Measurements from ENCODE around the gene FBP2.
A peak's percentile ranks its signal among the peaks of the same experiment; 100 is the strongest.

FBP2 gene

DNA sequence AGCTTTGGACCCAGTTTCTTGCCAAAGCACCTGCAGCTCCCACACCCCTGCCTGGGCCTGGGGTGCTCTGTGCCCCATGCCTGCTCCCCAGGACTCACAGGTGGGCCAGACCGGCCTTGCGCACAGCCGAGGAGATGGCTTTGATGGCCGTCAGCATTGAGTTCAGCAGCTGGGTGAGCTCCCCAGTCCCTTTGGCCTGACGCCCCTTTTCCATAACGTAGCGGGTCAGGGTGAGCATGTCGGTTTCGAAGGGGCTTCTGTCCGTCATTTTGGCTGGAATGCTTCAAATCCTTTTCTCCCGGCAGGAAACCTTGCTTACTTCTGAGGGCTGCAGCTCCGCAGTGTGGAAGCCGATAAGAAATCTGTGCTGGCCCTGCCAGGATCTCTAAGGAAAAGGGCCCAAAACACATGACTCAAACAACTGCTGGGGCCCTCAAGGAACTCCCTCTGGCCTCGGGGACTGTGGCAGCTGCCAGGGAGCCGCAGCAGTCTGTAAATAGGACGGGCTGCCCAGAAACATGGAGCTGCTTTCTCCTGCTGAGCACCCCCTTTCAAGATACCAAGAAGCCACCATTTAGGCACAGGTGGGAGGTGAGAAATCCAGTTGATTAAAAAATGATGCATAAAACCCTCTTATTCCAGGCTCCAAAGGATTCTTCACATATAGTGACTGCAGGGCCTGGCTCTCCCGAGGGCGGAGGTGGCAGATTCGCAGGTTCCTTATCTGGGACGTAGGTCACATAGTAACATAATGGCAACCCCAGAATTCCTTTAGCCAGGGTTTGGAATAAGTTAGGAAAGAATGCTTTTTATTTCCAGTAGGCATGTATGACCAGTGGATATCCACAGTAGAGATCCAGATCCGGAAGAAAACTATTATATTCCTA lies at the start of gene FBP2:
TSS of gene FBP2 (minus strand) at position 366 of the 887 bp plus-strand sequence. CDS start at position 268, 98 bp downstream.
- no peak for DNase-seq

DNA sequence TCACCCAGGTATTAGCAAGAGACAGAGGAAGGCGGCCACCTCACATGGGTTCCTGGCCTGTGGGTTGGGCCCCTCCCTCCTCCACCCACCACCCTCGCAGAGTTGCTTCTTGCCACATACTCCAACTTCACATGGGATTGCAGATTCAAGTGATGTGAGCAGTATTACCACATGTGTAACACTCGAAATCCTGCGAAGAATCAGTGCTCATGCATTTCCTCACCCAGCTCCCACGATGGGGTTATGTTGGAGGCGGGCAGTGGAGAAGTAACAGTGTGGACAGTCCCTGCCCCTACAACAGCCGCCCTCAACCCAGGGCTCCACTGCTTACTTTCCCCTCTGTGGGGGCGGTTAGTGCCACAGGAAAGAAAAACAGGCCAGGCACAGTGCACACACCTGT lies 49.6 kb upstream of the FBP2 start:
- no peak for DNase-seq

GRCh38 chr9:94642501-94642900 lies 48.9 kb upstream of the FBP2 start:
- no peak for DNase-seq

DNA sequence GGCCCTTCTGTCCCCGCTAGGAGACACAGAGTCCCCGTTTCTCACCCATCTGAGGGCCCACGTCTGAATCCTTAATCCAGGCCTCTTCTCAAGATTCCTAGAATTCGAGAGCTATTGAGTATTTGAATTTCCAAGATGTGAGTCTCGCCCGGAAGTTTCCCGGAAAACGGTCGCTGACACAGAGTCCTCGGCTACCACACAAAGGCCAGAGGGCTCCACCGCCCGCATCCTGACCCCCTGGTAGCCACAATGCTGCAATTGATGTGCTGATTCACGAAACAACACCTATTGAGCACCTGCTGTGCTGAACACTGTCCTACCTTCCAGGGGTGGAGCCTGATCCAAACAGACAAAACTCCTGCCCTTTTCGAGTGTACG lies 46.4 kb upstream of the FBP2 start:
- no peak for DNase-seq

GRCh38 chr9:94639061-94639998 lies 45.7 kb upstream of the FBP2 start, which contains the start of gene FBP1:
TSS of gene FBP1 (minus strand) at chr9:94639518. CDS start at chr9:94639310, 208 bp downstream.
- peak; percentile 42 for DNase-seq

GRCh38 chr9:94638335-94639060 lies 44.9 kb upstream of the FBP2 start:
- DNase-seq: no peak

DNA sequence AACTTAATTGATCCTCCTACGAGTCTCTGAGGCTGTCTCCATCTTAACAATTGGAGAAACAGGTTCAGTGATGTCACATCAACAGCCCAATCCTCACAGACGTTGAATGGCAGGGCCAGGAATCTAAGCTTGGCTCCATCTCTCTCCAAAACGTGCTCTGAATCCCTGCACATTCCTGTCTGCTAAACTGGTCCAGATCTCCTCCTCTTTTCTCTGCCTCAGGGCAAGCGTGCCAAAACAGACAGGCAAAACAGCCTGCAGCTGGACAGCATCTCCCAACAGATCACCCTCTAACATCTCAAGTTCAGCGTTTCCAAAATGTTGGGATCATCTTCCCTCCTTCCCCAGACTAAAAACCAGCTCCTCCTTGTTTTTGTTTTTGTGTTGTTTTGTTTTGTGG lies 39.1 kb upstream of the FBP2 start:
- no peak for DNase-seq

DNA sequence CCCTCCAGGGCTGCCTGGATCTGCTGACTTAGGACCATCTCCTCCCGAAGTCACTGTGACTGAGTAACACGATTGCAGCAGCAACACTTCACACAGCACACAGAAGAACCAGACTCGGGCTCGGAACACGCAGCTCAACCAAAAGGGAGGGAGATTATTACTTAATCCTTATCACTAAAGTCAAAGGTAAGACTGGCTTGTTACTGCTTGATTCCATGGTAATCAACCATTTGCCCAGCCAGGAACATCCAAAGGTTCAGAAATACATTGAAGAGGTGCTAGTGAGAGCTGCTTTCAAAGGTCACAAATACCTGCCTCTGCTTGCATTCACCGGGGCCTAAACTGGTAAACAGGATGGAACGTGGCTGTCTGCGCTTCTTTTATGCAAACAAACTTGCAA lies 38.0 kb upstream of the FBP2 start:
- no peak for DNase-seq

DNA sequence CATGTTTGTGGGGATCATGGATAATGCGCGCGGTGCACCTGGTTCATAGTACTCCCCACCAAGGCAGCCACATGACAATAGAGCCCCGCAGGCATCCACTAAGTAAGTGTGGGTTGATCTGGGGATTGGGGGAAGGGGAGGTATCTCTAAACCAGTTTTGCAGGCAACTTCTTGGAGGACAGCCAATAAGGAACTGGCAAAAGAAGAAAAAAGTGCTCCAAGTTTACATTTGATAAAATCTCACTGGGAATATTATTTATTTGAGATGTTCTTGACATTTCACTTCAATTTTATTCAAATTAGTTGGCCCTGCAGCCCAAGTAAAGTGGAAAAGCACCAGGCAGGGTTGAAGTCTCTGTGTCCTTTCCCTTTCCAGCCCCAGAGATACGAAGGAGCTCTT lies 37.2 kb upstream of the FBP2 start:
- no peak for DNase-seq

- no peak for DNase-seq
Measured at GRCh38 chr9:94630281-94630680, 36.7 kb upstream of the FBP2 start.

GRCh38 chr9:94627287-94627686 lies 33.7 kb upstream of the FBP2 start:
- no peak for DNase-seq

DNA sequence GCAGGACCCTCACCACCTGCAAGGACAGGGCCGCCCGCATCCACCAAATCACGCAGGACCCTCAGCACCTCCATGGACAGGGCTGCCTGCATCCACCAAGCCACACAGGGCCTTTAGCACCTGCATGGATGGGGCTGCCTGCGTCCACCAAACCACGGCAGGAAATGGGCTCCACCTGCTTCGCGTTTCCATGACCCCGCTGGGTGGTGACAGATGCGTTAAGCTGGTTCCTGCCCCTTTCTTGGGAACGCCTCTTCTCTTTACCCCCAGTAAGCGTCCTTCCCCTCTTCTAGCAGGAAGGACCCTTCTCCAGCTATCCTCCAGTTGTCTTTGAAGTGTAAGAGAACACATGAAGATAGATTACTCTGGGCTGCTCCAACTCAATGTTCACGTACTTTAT lies 32.2 kb upstream of the FBP2 start:
- DNase-seq: no peak

- DNase-seq: no peak
Measured at GRCh38 chr9:94624629-94625028, 31.0 kb upstream of the FBP2 start.

GRCh38 chr9:94623253-94623652 lies 29.6 kb upstream of the FBP2 start:
- DNase-seq: peak; percentile 35

DNA sequence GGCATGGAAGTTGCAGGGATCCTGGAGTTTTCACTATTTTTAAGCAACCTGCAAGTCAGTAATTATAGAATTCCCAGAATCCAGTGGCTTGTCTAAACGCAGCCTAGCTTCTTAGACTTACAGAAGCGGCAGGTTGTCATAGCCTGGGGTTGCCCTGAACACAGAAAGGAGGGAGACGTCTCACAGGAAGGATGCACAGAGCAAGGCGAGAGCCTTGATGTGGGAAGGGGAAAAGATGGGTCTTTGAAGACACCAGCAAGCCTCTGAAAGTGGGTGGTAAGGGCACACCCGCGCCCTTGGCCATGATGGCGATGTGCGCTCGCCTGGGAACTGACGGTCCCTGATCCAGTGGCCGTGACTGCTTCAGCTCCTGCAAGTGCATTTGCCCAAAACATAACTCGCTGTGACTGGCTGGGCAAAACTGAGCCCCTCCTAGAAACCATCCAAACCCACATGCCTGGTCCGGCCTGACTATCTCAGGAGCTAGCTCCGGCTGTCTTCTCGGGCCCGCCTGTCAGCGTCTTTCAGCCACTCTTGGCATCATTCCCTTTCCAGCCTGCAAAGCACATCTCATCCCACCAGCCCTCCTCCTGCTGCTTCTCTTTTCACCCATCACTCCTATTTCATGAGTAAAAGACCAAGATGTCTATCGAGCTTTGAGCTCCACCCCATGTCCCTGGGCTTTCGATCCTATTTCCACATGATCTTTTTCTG lies 28.6 kb upstream of the FBP2 start:
- no peak for DNase-seq

DNA sequence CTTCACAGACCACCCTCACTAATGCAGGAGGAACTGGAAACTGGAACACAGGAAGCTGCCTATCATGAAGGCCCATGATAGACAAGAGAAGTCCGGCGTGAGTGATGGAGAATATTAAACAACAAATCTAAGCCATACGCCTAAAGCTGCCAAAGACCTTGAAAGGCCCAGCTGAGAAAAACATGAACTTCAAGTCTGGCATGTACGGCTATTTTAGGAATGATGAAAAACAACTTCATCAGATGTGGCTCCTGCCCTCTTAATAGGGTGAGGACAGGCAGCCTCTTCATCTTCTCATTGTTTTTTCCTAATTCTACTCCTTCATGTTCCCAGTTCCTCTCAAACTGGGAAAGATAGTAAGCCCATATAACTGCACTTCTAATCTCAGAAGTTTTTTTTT lies 25.4 kb upstream of the FBP2 start:
- DNase-seq: no peak

- no peak for DNase-seq
Measured at GRCh38 chr9:94613003-94613402, 19.4 kb upstream of the FBP2 start.

- no peak for DNase-seq
Measured at GRCh38 chr9:94612071-94612470, 18.4 kb upstream of the FBP2 start.

DNA sequence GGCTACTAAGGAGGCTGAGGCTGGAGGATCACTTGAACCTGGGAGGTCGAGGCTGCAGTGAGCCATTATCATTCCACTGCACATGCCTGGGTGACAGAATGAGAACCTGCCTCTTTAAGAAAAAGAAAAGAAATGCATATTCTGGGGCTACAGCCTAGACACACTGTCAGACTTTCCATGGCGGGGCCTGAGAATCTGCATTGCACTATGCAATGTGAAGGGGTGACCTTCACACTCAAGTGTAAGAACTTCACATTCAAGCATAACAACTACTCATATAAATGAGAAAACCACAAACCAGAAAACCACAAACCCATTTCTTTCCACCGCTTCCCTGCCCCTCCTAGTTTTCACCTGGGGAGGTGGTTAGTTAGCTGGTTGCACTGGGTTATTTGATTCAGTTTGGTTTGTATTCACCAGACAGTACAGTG lies 18.0 kb upstream of the FBP2 start:
- DNase-seq: peak; percentile 45

DNA sequence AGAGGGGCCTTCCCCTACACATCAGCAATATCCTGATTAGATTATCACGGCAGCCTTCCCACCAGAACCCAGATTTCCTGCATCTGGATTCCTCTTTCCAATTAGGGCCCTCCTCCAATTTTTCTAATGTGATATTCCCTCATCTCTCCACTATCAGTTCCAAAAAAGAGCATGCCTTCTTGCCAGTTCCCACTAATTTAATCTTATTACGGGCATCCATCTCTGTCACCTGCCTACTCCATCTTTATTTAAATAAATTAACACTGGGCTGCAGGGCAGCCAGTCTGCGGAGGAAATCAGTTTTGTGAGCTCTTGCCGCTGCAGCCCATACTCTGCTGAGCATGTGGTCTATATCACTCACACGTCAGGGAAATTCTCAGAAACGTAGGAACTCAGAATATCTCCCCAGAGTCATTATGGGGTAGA lies 16.6 kb upstream of the FBP2 start:
- no peak for DNase-seq

DNA sequence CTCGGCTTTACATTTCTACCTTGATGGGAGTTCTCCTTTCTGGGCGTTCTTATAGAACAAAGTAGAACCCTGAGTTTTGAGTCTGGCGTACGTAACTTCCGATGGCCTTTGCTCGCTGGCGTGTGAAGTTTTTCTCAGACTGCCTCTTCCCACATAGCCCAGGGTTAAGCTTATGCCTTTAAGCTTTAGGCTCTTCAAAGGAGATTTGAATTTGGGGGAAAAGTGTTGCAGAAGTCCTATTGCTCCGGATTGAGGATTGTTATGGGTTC lies 13.7 kb upstream of the FBP2 start:
- DNase-seq: no peak

- DNase-seq: no peak
Measured at GRCh38 chr9:94606646-94607422, 13.2 kb upstream of the FBP2 start.
